Right kidney (tissue), 1 donor: ENCODE measurements around the gene SULT6B1.
"Not testable (repeated sequence)": the region's sequence is repeated elsewhere in the genome, so short reads cannot be mapped to it uniquely, and the experiment has no call there.

ENCODE experiments used
- DNase-seq: peaks from one replicate; pipeline ENCODE4 v3.0.0-alpha.2; 2016

The SULT6B1 gene

DNA sequence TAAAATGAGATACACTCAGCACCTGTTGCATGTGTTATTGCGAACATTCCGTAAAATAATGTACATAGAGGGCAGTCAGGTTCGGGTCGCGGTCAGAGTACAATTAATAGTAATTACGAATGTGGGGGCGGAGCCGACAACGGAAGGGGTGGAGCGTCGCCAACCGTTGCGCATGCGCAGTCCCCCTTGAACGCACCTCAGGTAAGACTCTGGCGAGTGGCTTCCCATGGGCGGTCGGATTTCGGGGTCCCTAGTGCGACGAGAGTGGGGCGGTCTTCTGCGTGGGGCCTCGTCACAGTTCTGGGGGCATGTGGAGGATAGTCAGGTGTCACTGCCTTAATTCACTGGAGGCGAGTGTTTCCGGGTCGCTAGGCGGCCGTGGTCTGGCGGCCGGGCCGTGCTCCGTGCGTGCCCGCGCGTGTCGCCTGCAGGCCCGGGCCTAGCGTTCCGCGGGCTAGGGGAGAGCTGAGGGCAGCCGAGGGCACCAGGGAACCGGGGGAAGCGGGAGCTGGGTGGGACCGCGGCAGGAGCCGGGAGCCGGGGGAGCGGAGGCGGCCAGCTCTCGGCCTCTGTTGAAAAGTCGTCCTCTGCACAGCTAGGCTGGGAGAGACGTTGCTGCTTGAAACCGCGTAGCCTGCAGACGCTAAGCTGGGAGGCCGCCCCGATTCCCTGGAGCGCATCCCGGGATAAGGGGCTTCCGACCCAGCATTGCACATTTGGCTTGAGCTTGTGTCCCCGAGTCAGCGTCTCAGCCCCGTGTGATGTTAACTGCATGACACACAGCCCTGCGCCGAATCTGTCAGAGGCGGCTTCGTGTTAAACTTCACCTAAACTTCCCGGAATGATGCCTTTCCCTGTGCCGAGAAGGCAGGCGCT lies 8.1 kb upstream of the SULT6B1 start, which contains the start of gene CEBPZOS:
TSS of gene CEBPZOS (plus strand) at position 177 of the 876 bp plus-strand sequence. CDS start 3,209 bp downstream, outside the sequence.
- peak; percentile 99 for DNase-seq

DNA sequence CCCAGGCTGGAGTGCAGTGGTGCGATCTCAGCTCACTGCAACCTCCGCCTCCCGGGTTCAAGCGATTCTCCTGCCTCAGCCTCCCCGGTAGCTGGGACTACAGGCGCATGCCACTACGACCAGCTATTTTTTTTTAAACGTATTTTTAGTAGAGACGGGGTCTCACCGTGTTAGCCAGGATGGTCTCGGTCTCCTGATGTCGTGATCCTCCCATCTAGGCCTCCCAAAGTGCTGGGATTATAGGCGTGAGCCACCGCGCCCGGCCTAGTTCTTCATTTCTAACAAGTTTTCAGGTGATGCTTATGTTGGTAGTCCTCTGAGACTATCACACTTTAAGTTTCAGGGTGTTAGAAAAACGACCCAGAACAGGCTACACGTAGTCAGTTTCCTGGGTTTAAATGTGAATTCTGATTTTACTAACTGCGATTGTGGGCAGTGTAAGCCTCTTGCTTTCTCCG lies 7.4 kb upstream of the SULT6B1 start:
- not testable (repeated sequence) for DNase-seq

DNA sequence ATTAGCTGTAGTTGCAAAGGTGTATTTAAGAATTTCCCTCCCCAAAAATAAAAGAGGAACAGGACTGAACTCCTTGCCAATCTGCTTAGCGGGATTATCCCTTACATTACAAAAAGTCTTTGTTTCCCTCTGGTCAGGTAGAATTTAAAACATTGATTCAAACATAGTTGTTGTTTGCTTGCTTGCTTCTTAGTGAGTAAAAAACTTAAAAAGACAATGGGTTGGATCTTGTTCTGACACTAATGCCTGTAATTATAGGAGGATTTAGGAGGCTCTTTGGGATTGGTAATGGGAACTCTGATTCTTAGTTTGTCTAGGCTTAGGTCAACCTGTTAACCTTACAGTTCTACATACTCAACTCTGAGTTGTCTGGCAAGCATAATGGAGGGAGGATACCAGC lies 4.1 kb upstream of the SULT6B1 start:
- no peak for DNase-seq

DNA sequence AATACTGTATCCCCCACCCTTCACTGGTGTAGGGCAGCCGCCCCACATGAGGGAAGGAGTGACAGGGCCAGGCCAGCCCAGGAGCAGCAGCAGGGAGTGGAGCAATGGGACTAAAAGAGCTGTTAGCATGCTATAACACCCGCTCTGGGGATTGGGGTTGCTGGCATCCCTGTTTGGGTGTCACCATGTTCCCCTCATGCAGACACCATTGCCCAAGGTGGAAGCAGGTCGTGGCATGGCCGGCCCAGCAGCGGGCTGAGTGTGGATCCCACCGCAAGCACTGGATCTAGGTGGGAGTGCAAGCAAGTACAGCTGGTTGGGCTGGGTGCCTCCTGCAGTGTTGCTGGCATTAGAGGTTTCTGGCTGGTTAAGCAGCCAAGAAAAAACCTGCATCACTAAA lies 3.3 kb upstream of the SULT6B1 start:
- no peak for DNase-seq

DNA sequence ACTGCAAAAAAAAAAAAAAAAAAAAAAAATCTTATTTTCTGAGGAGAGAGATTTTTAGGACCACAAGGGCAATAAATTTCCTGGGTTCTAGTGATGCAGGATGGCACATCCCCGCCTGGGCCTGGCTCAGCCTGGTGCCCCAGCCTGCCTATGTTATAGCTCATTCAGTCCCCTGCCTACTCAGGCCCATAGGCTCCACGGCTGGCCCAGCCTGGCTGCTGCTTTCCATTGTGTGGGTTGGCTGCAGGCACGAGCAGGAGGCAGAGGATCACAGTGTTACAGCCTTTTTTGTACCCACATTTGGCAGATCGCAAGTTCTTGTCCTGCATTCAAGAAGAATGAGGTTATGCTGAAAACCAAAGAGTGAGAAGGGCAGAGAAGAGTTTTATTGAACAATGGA lies 2.8 kb upstream of the SULT6B1 start:
- no peak for DNase-seq

DNA sequence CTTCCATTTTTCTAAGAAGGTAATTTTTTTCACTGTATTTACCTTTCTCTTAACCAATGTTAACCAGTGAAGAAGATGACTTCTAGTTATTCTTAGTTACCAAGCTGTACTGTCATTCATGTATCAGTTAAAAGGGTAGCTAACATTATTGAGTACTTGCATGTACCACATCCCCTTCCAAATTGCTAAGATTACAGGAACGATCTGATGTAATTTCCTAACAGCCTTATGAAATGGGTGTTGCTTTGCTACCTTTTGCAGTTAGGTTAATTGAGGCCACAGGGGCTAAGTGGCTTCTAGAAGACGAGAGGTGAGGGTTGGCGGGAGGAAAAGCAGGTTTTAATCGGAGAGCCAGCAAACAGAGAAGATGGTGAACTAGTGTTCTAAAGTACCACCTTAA lies 1.8 kb upstream of the SULT6B1 start:
- no peak for DNase-seq

DNA sequence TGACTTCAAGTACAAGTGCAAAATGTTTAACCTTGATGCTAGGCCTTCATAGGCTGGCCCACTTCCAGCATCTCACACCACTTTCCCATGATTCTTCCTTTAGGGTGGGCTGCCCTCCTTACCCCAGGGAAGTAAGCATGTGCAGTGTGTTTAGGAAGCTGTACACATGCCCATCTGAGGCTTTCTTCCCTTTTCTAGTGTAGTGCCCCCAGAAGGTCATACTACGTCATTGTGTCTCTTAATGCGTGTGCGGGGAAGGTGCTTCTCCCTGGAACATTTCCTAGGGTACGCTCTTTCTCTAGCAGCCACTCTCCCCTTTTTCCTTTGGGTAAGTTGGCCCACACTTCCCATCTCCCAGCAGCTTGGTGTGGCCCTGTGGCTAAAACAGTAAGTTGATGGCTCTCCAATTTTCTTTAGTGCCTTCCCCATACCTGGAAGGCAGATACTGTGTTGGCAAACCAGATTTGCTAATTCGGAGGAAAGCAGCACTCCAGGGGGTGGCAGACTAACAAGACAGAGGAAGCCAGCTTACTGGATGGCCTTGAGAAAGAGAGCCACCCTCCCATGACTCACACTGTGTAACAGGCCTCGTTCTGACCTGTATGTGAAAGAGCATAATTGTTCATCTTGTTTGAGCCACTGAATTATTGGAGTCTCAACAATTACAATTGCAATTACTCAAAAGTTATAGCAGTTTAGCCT lies 1.1 kb upstream of the SULT6B1 start:
- DNase-seq = no peak

DNA sequence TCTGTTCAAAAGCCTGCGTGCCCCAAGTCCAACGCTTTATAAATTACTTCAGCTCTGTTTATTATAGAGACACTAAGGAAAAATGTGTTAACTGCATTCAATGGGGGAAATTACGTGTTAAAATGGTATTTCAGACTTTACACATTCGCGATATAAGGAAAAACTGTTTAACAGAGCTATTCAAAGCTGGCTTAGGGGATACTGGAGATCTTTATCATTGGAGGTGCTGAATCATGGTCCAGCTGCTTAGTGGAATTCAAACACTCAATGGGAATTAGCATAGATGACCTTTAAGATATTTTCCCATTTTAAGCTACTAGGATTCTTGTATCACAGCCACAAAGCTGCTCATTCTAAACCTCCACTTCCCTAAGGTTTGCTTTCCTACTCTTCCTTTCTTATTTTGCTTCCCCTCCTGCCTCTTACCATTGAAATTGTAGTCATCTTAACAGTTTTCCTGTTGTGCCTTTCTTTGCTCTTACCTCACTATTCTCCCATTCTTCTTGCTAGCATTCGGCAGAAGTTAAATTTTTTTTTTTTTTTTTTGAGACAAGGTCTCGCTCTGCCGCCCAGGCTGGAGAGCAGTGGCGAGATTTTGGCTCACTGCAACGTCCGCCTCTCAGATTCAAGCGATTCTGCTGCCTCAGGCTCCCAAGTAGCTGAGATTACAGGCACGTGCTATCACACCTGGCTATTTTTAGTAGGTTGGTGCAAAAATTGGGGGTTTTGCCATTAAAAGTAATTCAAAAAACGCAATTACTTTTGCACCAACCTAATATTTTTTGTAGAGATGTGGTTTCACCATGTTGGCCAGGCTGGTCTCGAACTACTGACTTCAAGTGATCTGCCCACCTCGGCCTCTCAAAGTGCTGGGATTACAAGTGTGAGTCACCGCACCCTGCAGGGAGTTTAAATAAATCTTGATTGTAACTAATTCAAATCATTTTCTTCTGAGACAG lies 6.5 kb downstream of the SULT6B1 start:
- DNase-seq = no peak

DNA sequence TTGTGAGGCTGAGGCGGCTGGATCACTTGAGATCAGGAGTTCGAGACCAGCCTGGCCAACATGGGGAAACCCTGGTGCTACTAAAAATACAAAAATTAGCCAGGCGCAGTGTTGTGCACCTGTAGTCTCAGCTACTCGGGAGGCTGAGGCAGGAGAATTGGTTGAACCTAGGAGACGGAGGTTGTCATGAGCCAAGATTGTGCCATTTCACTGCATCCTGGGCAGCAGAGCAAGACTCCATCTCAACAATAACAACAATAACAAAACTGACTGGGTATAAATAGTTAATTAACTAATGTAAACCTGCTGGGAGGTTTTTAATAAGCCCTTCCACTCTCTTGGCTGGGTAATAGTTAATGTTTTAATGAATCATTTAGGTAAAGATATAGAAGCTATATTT lies 7.8 kb downstream of the SULT6B1 start:
- no peak for DNase-seq

DNA sequence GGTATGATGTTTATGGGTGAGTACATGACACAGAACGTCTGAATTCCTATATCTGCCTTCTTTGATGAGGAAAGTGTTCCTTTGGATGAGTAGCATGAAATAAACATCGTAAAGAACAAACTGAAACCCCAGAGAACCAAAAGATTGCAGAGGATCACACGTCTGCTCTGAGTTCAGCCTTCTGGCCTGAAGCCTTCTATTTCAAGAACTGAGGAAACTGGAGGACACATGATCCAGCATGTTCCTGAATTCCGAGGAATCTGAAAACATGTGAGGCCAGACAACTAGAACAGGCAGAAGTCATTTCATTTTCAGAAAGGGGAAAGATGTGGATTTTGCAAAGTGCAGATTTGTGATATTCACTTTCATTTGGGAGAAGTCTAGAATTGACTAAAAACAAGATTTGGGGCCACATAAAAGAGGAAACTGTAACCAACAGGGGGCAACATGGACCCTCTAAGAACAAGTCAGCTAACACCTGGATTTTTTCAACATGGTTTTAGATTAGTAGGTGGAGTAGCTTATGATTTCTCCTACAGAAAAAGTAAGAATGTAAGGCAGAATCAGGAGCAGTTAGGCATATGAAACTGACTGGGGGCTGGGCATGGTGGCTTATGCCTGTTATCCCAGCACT lies 8.3 kb downstream of the SULT6B1 start:
- no peak for DNase-seq

DNA sequence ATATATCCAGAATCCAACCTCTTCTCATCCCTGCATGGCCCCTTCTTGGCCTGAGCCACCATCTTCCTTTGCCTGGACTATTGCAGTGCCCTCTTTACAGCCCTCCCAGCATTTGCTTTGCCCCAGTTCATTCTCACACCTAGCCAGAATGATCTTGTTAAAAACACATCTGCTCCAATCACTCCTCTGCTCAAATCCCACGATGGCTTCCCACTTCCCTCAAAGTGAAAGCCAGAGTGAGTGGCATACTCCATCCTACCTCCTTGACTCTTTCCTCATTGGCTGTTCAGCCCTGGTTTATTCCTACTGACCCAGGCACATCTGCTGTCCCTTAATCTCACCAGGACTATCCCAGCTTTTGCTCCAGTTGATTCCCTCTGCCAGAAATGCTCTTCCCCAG lies 14.7 kb downstream of the SULT6B1 start:
- no peak for DNase-seq

DNA sequence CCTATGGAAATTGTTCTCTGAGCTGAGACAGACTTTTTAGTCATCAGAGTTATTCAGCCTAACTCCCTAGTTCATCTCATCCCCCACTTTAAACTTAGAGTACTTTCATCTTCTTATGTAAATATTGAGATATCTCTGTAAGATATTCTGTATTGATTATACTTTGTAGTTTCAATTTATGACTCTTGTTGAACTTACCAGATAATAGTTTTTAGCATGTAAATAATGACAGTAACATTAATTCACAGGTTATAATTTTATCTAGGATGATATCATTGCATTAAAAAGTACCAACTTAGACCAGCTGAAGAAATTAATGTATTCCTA lies 16.9 kb downstream of the SULT6B1 start:
- DNase-seq = no peak

DNA sequence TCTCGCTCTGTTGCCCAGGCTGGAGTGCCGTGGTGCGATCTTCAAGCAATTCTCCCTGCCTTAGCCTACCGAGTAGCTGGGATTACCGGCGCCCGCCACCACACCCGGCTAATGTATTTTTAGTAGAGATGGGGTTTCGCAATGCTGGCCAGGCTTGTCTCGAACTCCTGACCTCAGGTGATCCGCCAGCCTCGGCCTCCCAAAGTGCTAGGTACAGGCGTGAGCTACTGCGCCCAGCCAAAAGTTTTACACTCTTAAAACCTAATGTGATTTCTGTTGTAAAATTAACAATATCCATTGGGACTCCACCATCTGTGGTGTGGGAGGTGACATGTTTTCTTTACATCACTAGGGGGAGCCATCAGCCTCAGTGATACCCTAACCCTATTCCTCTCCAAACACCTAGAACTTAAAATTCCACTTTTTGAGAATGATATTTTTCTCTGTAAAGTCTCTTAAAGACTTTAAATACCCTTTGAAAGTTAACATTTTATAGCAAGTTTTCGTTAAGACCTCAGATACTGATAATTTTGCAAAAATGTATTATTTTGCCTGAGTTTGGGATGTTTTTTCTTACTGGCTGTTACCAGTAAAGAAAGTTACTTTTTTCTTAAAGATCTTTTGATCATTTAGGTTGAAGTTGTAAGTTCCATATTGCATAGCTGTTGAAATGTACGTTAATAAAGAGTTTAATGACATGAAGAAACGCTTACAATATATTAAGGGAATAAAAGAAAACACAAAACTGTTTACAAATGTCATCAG lies 20.1 kb downstream of the SULT6B1 start:
- no peak for DNase-seq

DNA sequence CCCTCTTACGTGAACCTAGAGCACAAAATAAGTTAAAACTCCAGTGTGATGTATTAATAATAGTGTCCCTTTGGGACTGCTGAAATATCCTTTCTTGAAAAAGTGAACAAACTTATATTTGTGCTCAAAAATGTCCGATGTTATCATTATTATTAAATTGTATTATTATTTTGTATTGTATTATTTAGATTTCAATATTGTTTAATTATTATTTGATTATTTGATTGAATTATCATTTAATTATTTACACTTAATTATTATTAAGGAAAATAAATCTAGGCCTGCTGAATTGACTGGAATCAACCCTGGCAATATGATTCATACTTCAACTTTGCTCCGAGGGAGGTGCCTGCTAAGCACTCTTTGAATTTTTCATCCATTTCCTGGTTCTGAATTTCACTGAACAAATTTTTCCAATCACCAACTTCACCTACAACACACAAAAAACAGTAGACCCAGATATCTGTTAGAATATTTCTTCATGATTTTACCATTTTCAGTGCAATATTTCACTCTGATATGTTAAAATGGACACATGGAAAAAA lies 20.8 kb downstream of the SULT6B1 start:
- no peak for DNase-seq

DNA sequence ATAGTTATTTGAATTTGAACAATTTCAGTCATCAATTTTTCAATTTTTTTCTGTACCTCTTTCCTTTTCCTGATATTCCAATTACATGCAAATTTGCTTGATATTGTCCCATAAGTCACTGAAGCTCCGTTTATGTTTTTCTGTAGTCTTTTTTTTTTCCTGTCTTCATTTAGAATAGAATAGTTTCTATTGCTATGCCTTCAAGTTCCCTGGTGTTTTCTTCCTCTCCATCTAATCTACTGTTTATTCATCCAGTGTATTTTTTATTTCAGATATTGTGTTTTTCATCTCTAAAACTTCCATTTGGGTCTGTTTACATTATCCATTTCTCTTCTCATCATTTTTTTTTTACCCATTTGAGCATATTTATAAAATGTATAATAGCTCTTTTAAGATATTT lies 23.7 kb downstream of the SULT6B1 start:
- no peak for DNase-seq

DNA sequence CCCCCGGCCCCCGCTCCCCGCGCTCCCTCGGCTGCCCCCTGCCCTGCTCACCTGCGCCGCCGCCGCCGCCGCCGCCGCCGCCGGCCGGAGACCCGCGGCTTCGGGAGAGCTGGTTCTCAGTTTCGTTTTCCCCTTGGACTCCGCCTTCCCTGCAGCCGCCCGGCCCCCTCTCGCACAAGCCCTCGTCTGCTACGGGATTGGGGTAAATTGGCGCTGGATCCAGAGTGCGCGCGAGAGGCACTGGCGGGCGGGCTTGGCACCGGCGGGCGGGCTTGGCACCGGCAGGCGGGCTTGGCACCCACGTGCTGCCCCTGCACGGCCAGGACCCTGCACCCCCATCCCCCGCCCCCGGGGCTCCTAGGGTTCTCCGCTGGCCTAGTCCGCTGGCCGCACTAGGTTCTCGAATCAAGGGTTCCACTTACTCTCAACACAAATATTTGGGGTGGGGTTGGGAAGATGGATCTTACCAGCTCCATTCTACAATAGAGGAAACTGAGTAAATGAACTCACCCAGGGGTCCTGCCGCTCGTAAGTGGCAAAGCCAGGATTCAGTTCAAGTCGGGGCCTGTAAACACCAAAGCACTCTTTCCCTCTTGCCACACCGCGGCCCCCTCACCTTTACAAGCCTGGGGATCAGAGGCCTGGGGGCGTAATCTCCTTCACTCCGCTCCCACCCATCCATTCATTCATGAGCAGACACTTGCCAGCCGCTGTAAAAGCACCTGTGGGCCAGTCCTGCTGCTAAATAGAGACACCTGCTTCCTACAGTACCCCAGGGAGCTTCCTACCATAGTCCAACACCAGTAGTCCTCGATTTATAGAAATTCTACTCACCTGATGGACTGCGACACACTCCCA lies 31.4 kb downstream of the SULT6B1 start, which contains the start of gene EIF2AK2:
TSS of gene EIF2AK2 (minus strand) at position 124 of the 858 bp plus-strand sequence. CDS start 9,174 bp downstream, outside the sequence.
- DNase-seq = peak; percentile 72

DNA sequence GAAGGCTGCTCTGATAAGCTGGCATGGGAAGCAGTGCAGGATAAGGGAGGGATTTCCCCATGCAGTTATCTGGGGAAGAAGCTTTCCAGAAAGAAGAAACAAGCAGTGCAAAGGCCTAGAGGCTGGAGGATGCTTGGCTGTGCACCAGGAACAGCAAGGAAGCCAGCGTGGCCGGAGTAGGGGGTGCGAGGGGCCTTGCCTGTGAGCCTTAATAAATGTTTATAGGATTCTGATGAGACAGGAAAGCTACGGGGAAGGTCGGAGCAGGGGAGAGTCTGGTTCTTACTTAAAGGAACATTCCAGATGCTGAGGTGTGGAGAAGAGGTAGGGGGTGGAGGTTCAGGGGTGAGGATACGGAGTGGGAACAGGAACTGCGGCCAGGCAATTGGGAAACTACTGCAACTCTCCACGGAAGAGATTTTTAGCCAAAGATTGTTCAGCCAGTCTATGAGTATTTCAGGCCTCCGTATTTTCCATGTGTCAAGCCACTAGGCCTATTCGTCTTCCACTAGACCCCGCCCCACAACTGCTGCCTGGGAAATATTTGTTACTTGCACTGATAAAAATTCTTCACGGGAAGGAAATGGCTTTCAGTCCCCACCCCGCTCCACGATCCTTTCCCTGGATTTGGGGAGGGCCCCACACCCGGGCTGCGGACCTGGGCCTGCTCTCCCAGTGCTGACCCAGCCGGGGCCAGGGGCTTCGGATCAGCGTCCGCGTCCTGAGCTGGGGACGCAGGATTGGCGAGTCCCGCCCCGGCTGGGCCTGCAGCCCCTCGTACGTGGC lies 32.2 kb downstream of the SULT6B1 start:
- peak; percentile 84 for DNase-seq

DNA sequence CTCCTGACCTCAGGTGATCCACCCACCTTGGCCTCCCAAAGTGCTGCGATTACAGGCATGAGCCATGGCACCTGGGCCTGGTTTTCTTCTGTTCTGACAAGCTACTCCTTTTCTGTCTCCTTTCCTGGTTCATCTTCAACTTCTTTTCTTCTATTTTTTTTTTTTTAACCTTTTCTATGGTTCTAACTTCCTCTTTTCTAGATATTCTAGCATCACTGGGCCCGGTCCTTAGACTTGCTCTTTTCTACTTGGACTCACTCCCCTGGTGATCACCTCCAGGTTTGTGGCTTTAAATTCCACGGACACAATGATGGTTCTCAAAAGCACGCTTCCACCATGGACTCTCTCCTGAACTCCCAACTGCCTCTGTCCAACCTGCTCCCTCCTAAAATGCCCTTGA lies 33.7 kb downstream of the SULT6B1 start:
- DNase-seq = no peak

DNA sequence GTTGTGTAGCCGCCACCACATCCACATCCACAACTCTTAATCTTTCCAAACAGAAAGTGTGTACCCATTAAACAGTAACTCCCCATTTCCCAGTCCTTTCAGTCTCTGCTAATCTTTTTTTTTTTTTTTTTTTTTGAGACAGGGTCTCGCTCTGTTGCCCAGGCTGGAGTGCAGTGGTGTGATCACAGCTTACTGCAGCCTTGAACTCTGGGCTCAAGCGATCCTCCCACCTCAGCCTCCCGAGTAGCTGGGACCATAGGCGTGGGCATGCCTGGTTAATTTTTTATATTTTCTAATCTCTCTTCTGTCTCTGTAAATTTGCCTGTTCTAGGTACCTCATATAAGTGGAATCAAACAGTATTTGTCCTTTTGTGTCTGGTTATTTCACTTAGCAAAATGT lies 35.2 kb downstream of the SULT6B1 start:
- no peak for DNase-seq
